Mesothelial cell of epicardium (in vitro differentiated cells): ENCODE data around the gene NAALADL2. TPM values are rescaled to one million over a fixed set of nuclear protein-coding genes. Genes with fewer than 3 reads are reported as not detected.
"Not testable (repeated sequence)": the region's sequence is repeated elsewhere in the genome, so short reads cannot be mapped to it uniquely, and the experiment has no call there.

Source experiments
- DNase-seq, 2 experiments: peaks; one replicate each; pipeline ENCODE4 v3.0.0; 2021; ENCODE audit warnings: low spot score in 2 of 2; ENCODE audit not compliant: unreplicated experiment in 2 of 2
- H3K27ac Mint-ChIP-seq: 2 replicates; pipeline ENCODE4 v1.8.0; 2021; ENCODE audit warnings: mixed read lengths
- H3K27me3 Mint-ChIP-seq: 2 replicates; pipeline ENCODE4 v1.8.0; 2021; ENCODE audit warnings: low read depth, mixed read lengths
- H3K36me3 Mint-ChIP-seq: 2 replicates; pipeline ENCODE4 v1.8.0; 2021; ENCODE audit warnings: mixed read lengths
- H3K4me1 Mint-ChIP-seq: 2 replicates; pipeline ENCODE4 v1.8.0; 2021; ENCODE audit warnings: mixed read lengths
- H3K4me3 Mint-ChIP-seq: 2 replicates; pipeline ENCODE4 v1.8.0; 2021; ENCODE audit warnings: mild to moderate bottlenecking, moderate library complexity, mixed read lengths
- H3K9me3 Mint-ChIP-seq: 2 replicates; pipeline ENCODE4 v1.8.0; 2021; ENCODE audit warnings: mixed read lengths
- CTCF ChIP-seq: fragments of 200-600 bp; sonication (generic); IDR thresholded peaks from one replicate; pipeline ENCODE4 v1.5.0; 2021; ENCODE audit warnings: antibody characterized with exemption; ENCODE audit not compliant: unreplicated experiment
- total RNA-seq: library from RNA; stranded (reverse); gene quantifications from 3 replicates; pipeline ENCODE4 v1.2.1, GENCODE V29; 2021

NAALADL2 gene
- total RNA-seq, 1 donor from 2014 or later, result 27.9 TPM

- Mint-ChIP-seq H3K27ac (no peak overlapping the region), H3K9me3 (peaks cover 3% of the 10 kb centered on the region), H3K4me1 (peaks cover 16% of the 10 kb centered on the region), H3K27me3 (no peaks in the 10 kb centered on the region), H3K36me3 (no peaks in the 10 kb centered on the region), H3K4me3 (no peak overlapping the region)
- TF ChIP-seq CTCF, result no peak
- DNase-seq, result no peak
Observed at GRCh38 chr3:175608911-175609310, 749.8 kb downstream of the NAALADL2 start.

- TF ChIP-seq CTCF, result no peak
- H3K27ac Mint-ChIP-seq, result no peak overlapping the region
- H3K36me3 Mint-ChIP-seq, result no peaks in the 10 kb centered on the region
- DNase-seq, result no peak
- H3K27me3 Mint-ChIP-seq, result no peaks in the 10 kb centered on the region
- peaks cover 4% of the 10 kb centered on the region for H3K4me1 Mint-ChIP-seq
- H3K4me3 Mint-ChIP-seq, result no peak overlapping the region
- H3K9me3 Mint-ChIP-seq, result peaks cover 3% of the 10 kb centered on the region
Observed at GRCh38 chr3:175612487-175613196, 753.5 kb downstream of the NAALADL2 start.

GRCh38 chr3:175614107-175614506 lies 755.0 kb downstream of the NAALADL2 start:
- H3K27ac Mint-ChIP-seq, H3K4me1 Mint-ChIP-seq, H3K27me3 Mint-ChIP-seq, H3K36me3 Mint-ChIP-seq, DNase-seq, H3K9me3 Mint-ChIP-seq, H3K4me3 Mint-ChIP-seq: not testable (repeated sequence)

- H3K36me3 Mint-ChIP-seq, result no peaks in the 10 kb centered on the region
- no peak overlapping the region for H3K4me3 Mint-ChIP-seq
Observed at GRCh38 chr3:175617247-175617646, 758.1 kb downstream of the NAALADL2 start.

GRCh38 chr3:175619369-175619768 lies 760.2 kb downstream of the NAALADL2 start:
- Mint-ChIP-seq H3K9me3 (no peaks in the 10 kb centered on the region), H3K36me3 (no peaks in the 10 kb centered on the region), H3K4me3 (no peak overlapping the region), H3K27me3 (no peaks in the 10 kb centered on the region), H3K27ac (no peak overlapping the region), H3K4me1 (no peaks in the 10 kb centered on the region)
- DNase-seq, result no peak
- TF ChIP-seq CTCF, result no peak

More at GRCh38 chr3:175617247-175617646, 758.1 kb downstream of the NAALADL2 start:
- no peak for DNase-seq
- H3K27ac Mint-ChIP-seq, result no peak overlapping the region
- H3K9me3 Mint-ChIP-seq, result peaks cover 3% of the 10 kb centered on the region
- no peak for TF ChIP-seq CTCF
- peaks cover 3% of the 10 kb centered on the region for H3K4me1 Mint-ChIP-seq
- no peaks in the 10 kb centered on the region for H3K27me3 Mint-ChIP-seq

GRCh38 chr3:175620093-175620492 lies 761.0 kb downstream of the NAALADL2 start:
- H3K27ac Mint-ChIP-seq, result no peak overlapping the region
- no peaks in the 10 kb centered on the region for H3K9me3 Mint-ChIP-seq
- no peaks in the 10 kb centered on the region for H3K27me3 Mint-ChIP-seq

More at GRCh38 chr3:175620093-175620492, 761.0 kb downstream of the NAALADL2 start:
- no peak overlapping the region for H3K4me3 Mint-ChIP-seq
- no peaks in the 10 kb centered on the region for H3K36me3 Mint-ChIP-seq
- no peak for TF ChIP-seq CTCF
- DNase-seq, result no peak
- H3K4me1 Mint-ChIP-seq, result no peaks in the 10 kb centered on the region
